ENCODE data around the gene ZFHX3. TPM values are rescaled to one million over a fixed set of nuclear protein-coding genes. Genes with fewer than 3 reads are reported as not detected.
A peak's percentile ranks its signal among the peaks of the same experiment; 100 is the strongest.

ZFHX3 gene
- total RNA-seq, 1 experiment from 2014 or later, result 2.2 TPM

GRCh38 chr16:73031984-73032383 lies 15.9 kb downstream of the ZFHX3 start:
- DNase-seq (ENCODE audit: low read depth, low spot score), result no peak
- in situ Hi-C loops (cut with HindIII; ENCODE audit: low pct_unique_long_range_greater_than_20kb, low sequenced_read_pairs), result no loop called here

- no peak for DNase-seq (ENCODE audit: low read depth, low spot score)
- in situ Hi-C loops (cut with HindIII; ENCODE audit: low pct_unique_long_range_greater_than_20kb, low sequenced_read_pairs), result no loop called here
Measured at GRCh38 chr16:73031155-73031866, 16.6 kb downstream of the ZFHX3 start.

GRCh38 chr16:73028721-73029361 lies 19.1 kb downstream of the ZFHX3 start:
- in situ Hi-C loops (cut with HindIII; ENCODE audit: low pct_unique_long_range_greater_than_20kb, low sequenced_read_pairs), result no loop called here
- no peak for DNase-seq (ENCODE audit: low read depth, low spot score)

- DNase-seq (ENCODE audit: low read depth, low spot score), result no peak
- in situ Hi-C loops (cut with HindIII; ENCODE audit: low pct_unique_long_range_greater_than_20kb, low sequenced_read_pairs), result no loop called here
Measured at GRCh38 chr16:73028263-73028662, 19.7 kb downstream of the ZFHX3 start.

GRCh38 chr16:73027685-73028111 lies 20.2 kb downstream of the ZFHX3 start:
- DNase-seq (ENCODE audit: low read depth, low spot score), result no peak
- in situ Hi-C loops (cut with HindIII; ENCODE audit: low pct_unique_long_range_greater_than_20kb, low sequenced_read_pairs), result no loop called here

- DNase-seq (ENCODE audit: low read depth, low spot score), result no peak
- in situ Hi-C loops (cut with HindIII; ENCODE audit: low pct_unique_long_range_greater_than_20kb, low sequenced_read_pairs), result no loop called here
Measured at GRCh38 chr16:73026754-73027684, 20.9 kb downstream of the ZFHX3 start.

- in situ Hi-C loops (cut with HindIII; ENCODE audit: low pct_unique_long_range_greater_than_20kb, low sequenced_read_pairs), result no loop called here
- no peak for DNase-seq (ENCODE audit: low read depth, low spot score)
Measured at GRCh38 chr16:73025856-73026210, 22.1 kb downstream of the ZFHX3 start.

GRCh38 chr16:73025151-73025855 lies 22.6 kb downstream of the ZFHX3 start:
- DNase-seq (ENCODE audit: low read depth, low spot score), result no peak
- in situ Hi-C loops (cut with HindIII; ENCODE audit: low pct_unique_long_range_greater_than_20kb, low sequenced_read_pairs), result no loop called here

GRCh38 chr16:73024571-73025105 lies 23.3 kb downstream of the ZFHX3 start:
- in situ Hi-C loops (cut with HindIII; ENCODE audit: low pct_unique_long_range_greater_than_20kb, low sequenced_read_pairs), result no loop called here
- no peak for DNase-seq (ENCODE audit: low read depth, low spot score)

GRCh38 chr16:73023752-73024570 lies 24.0 kb downstream of the ZFHX3 start:
- no peak for DNase-seq (ENCODE audit: low read depth, low spot score)

GRCh38 chr16:73023320-73023719 lies 24.6 kb downstream of the ZFHX3 start:
- in situ Hi-C loops (cut with HindIII; ENCODE audit: low pct_unique_long_range_greater_than_20kb, low sequenced_read_pairs), result no loop called here
- DNase-seq (ENCODE audit: low read depth, low spot score), result no peak

More at GRCh38 chr16:73023752-73024570, 24.0 kb downstream of the ZFHX3 start:
- in situ Hi-C loops (cut with HindIII; ENCODE audit: low pct_unique_long_range_greater_than_20kb, low sequenced_read_pairs), result no loop called here

GRCh38 chr16:73022534-73022933 lies 25.4 kb downstream of the ZFHX3 start:
- in situ Hi-C loops (cut with HindIII; ENCODE audit: low pct_unique_long_range_greater_than_20kb, low sequenced_read_pairs), result no loop called here
- DNase-seq (ENCODE audit: low read depth, low spot score), result no peak

GRCh38 chr16:73021866-73022495 lies 25.9 kb downstream of the ZFHX3 start:
- in situ Hi-C loops (cut with HindIII; ENCODE audit: low pct_unique_long_range_greater_than_20kb, low sequenced_read_pairs), result no loop called here

GRCh38 chr16:73020409-73020884 lies 27.5 kb downstream of the ZFHX3 start:
- in situ Hi-C loops (cut with HindIII; ENCODE audit: low pct_unique_long_range_greater_than_20kb, low sequenced_read_pairs), result no loop called here
- peak; percentile 86 for DNase-seq (ENCODE audit: low read depth, low spot score)

More at GRCh38 chr16:73021866-73022495, 25.9 kb downstream of the ZFHX3 start:
- no peak for DNase-seq (ENCODE audit: low read depth, low spot score)

GRCh38 chr16:73019457-73020362 lies 28.2 kb downstream of the ZFHX3 start:
- DNase-seq (ENCODE audit: low read depth, low spot score), result no peak
- in situ Hi-C loops (cut with HindIII; ENCODE audit: low pct_unique_long_range_greater_than_20kb, low sequenced_read_pairs), result no loop called here

Data from SK-MEL-5 (cell line).